Measurements from ENCODE around the gene AKNA. TPM values are rescaled to one million over a fixed set of nuclear protein-coding genes. Genes with fewer than 3 reads are reported as not detected.

AKNA gene
- total RNA-seq, 2 donors from 2014 or later, result 12.2 to 15.4 TPM

DNA sequence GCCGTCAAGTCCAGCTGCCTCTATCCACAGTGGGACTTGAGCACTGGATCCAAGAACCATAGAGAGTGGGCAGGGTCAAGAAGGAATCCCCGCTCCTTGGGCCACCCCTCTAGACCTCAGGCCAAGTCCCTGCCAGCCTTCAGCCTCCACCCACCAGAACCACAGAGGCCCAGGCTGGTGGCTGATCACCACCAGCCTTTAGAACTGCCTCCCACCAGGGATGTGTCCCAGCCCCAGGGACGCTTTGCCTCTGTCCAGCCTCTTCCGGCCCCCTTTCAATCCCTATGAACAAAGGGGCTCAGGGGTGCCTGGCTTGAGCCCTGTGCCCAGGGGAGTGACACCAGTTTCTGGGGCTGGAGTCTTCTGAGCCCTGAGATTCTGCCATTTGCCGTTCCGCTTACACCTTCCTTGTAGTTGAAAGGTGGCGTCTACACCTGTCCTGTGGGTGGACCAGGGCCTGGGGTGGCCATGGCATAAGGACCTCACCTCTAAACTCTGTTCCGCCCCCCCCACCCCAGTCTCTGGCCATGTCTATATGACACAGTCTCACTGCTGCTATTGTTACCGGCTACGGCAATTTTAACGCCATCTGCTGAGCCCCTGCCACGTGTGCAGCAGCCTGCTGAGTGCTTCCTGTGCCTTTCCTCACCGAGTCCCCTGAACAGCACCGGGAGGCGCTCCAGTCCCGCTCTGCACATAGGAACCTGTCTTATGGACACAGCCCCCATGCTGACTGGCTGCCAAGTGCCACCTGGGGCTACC lies 100.6 kb downstream of the AKNA start:
- Mint-ChIP-seq H3K36me3 (ENCODE audit: low read depth) (peaks cover 12% of the 10 kb centered on the region), H3K4me1 (no peaks in the 10 kb centered on the region), H3K4me3 (no peak overlapping the region), H3K27me3 (ENCODE audit: insufficient read depth) (no peaks in the 10 kb centered on the region), H3K9me3 (no peaks in the 10 kb centered on the region), H3K27ac (no peak overlapping the region)
- no peaks in the 10 kb centered on the region for H3K9me3 ChIP-seq (ENCODE audit: control insufficient read depth, low read length)
- H3K4me3 ChIP-seq (ENCODE audit: low read length), result no peak overlapping the region
- H3K36me3 ChIP-seq (ENCODE audit: control insufficient read depth, insufficient read depth, low read length), result peaks cover 37% of the 10 kb centered on the region
- no peak overlapping the region for H3K27ac ChIP-seq (ENCODE audit: low read depth, low read length)
- H3K9ac ChIP-seq (ENCODE audit: extremely low read depth, low read length, poor library complexity, severe bottlenecking), result no peak overlapping the region
- WGBS, 2 experiments (ENCODE audit: insufficient coverage in 1 of 2, insufficient read length in 1 of 2), result 93 to 98% methylated on average over 7 to 16 of the region's 16 CpGs
- no peaks in the 10 kb centered on the region for H3K4me1 ChIP-seq (ENCODE audit: control insufficient read depth, insufficient read depth, low read length)
- TF ChIP-seq, protein P1, sequence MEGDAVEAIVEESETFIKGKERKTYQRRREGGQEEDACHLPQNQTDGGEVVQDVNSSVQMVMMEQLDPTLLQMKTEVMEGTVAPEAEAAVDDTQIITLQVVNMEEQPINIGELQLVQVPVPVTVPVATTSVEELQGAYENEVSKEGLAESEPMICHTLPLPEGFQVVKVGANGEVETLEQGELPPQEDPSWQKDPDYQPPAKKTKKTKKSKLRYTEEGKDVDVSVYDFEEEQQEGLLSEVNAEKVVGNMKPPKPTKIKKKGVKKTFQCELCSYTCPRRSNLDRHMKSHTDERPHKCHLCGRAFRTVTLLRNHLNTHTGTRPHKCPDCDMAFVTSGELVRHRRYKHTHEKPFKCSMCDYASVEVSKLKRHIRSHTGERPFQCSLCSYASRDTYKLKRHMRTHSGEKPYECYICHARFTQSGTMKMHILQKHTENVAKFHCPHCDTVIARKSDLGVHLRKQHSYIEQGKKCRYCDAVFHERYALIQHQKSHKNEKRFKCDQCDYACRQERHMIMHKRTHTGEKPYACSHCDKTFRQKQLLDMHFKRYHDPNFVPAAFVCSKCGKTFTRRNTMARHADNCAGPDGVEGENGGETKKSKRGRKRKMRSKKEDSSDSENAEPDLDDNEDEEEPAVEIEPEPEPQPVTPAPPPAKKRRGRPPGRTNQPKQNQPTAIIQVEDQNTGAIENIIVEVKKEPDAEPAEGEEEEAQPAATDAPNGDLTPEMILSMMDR (conservative IDR thresholded peaks at IDR 0.05), result no peak
- H3K27me3 ChIP-seq (ENCODE audit: control insufficient read depth, insufficient read depth, low read length, poor library complexity, severe bottlenecking), result no peaks in the 10 kb centered on the region
- peak; percentile 54 for DNase-seq

DNA sequence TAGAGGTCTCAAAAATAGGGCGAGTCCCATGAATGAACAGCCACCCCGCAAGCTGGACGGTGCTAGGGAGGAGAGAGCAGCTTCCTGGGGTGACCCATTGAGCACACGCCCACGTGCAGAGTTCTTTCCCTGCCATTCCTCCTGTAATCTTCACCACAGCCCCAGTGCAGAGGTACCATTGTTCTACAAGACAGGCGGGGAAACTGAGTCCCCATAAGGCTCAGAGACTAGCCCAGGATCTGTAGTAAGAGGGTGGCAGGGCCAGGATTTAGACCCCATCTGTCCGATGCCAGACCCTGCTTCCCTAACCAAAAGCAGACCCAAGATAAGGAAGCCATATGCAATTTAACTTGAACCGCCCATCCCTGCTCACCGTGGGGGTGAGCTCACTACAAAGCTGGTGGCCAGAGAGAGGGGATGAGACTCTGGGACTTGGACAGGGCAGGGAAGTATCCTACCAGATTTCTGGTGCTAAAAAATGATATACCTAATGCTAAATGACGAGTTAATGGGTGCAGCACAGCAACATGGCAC lies 101.6 kb downstream of the AKNA start:
- peak; percentile 29 for DNase-seq
- Histone ChIP-seq H3K27me3 (ENCODE audit: control insufficient read depth, insufficient read depth, low read length, poor library complexity, severe bottlenecking) (no peaks in the 10 kb centered on the region), H3K27ac (ENCODE audit: low read depth, low read length) (no peak overlapping the region), H3K9me3 (ENCODE audit: control insufficient read depth, low read length) (no peaks in the 10 kb centered on the region), H3K36me3 (ENCODE audit: control insufficient read depth, insufficient read depth, low read length) (peaks cover 41% of the 10 kb centered on the region), H3K4me1 (ENCODE audit: control insufficient read depth, insufficient read depth, low read length) (no peaks in the 10 kb centered on the region), H3K9ac (ENCODE audit: extremely low read depth, low read length, poor library complexity, severe bottlenecking) (no peak overlapping the region), H3K4me3 (ENCODE audit: low read length) (no peak overlapping the region)
- Mint-ChIP-seq H3K27ac (no peak overlapping the region), H3K4me3 (no peak overlapping the region), H3K27me3 (ENCODE audit: insufficient read depth) (no peaks in the 10 kb centered on the region), H3K9me3 (no peaks in the 10 kb centered on the region), H3K4me1 (no peaks in the 10 kb centered on the region), H3K36me3 (ENCODE audit: low read depth) (peaks cover 12% of the 10 kb centered on the region)
- TF ChIP-seq, protein P1 (conservative IDR thresholded peaks at IDR 0.05), result no peak
- WGBS, 2 experiments (ENCODE audit: insufficient coverage in 1 of 2, insufficient read length in 1 of 2), result 89 to 90% methylated on average over 5 to 9 of the region's 10 CpGs

DNA sequence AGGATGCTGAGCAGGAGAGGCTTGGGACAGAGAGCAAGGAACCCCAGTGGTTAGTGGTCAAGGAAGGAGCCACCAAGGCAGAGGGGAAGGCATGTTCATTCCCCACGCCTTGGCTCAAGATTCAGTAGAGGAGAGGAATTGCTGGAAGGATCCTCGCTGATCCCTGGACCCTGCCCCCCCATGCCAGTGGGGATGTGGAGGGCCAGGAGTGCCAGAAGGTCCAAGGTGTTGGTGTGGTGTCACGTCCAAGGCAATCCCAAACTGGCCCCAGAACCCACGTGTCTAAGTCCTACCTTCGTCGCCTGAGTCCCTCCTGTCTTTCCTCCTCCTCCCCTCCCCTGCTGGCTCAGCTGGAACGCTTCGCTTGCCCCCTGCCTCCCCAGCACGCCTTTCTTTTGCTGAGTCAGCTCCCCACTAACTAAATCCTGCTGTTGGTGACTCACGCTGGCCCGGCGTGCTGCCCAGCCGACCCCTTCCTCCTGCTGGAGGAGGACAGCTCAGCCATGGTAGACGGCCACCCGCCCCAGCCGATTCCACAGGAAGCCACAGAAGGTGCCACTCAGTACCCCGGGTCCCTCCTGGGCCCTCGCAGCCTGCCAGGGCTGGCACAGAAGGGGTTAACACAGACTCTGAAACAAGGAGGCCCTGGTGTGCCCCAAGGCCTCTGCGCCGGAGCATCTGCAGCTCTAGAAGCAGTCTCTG lies 102.5 kb downstream of the AKNA start:
- Mint-ChIP-seq H3K27ac (no peak overlapping the region), H3K9me3 (no peaks in the 10 kb centered on the region), H3K4me1 (no peaks in the 10 kb centered on the region), H3K4me3 (no peak overlapping the region), H3K36me3 (ENCODE audit: low read depth) (peaks cover 11% of the 10 kb centered on the region), H3K27me3 (ENCODE audit: insufficient read depth) (no peaks in the 10 kb centered on the region)
- Histone ChIP-seq H3K4me3 (ENCODE audit: low read length) (no peak overlapping the region), H3K27ac (ENCODE audit: low read depth, low read length) (no peak overlapping the region), H3K9ac (ENCODE audit: extremely low read depth, low read length, poor library complexity, severe bottlenecking) (no peak overlapping the region), H3K36me3 (ENCODE audit: control insufficient read depth, insufficient read depth, low read length) (peaks cover 48% of the 10 kb centered on the region), H3K27me3 (ENCODE audit: control insufficient read depth, insufficient read depth, low read length, poor library complexity, severe bottlenecking) (no peaks in the 10 kb centered on the region), H3K9me3 (ENCODE audit: control insufficient read depth, low read length) (no peaks in the 10 kb centered on the region), H3K4me1 (ENCODE audit: control insufficient read depth, insufficient read depth, low read length) (no peaks in the 10 kb centered on the region)
- TF ChIP-seq, protein P1 (conservative IDR thresholded peaks at IDR 0.05), result no peak
- 66 to 83% methylated on average over 18 to 20 of the region's 20 CpGs for WGBS, 2 experiments (ENCODE audit: insufficient coverage in 1 of 2, insufficient read length in 1 of 2)
- peak; percentile 52 for DNase-seq
